H1 (cell line): ENCODE data around the gene RAD52. TPM values are rescaled to one million over a fixed set of nuclear protein-coding genes. Genes with fewer than 3 reads are reported as not detected.

Experiments used
- MAX ChIP-seq: IDR thresholded peaks from 2 replicates; pipeline ENCODE4 v1.6.1; 2012; ENCODE audit warnings: inconsistent platforms
- RFX5 ChIP-seq: IDR thresholded peaks from 2 replicates; pipeline ENCODE4 v1.6.1; 2011; ENCODE audit warnings: low read depth, low read length, improper control_type of control experiment, borderline replicate concordance
- polyA plus RNA-seq, 7 experiments: library from polyadenylated mRNA; depleted of rRNA in 3 of 7; stranded (reverse) in 5 of 7; unstranded in 2 of 7; fragments of >200 nt in 5 of 7; fragments of 200-250 nt in 2 of 7; gene quantifications; 1 replicate in 5 of 7; 2 replicates in 1 of 7; 4 replicates in 1 of 7; pipeline versions ENCODE4 v1.2.1 to v1.2.3, GENCODE V29; 2011 to 2013; ENCODE audit warnings: missing spikeins in 2 of 7, mixed read lengths in 2 of 7
- total RNA-seq: library from RNA; stranded (reverse); fragmentation: NEBNext Ultra II Directional; extraction: Animal tissue kit (Norgen Biotek cat#: 25700); gene quantifications from 2 replicates; pipeline ENCODE4 v1.2.1, GENCODE V29; 2021

RAD52 gene
- total and polyA plus RNA-seq, 2 of the 8 experiments (the other 6 are each of a cell fraction or from before 2014, with no cell fraction given): 12.5 to 14.3 TPM

GRCh38 chr12:884746-885414 is 64.6 kb downstream of the RAD52 start (continued):
- TF ChIP-seq MAX (no peak), RFX5 (no peak)
- TF ChIP-seq, all 59 proteins: peak for 0
